ENCODE results near the gene OPA3. TPM values are rescaled to one million over a fixed set of nuclear protein-coding genes. Genes with fewer than 3 reads are reported as not detected.

The OPA3 gene
- total RNA-seq, 2 experiments from 2014 or later, result 5.8 to 12.0 TPM

GRCh38 chr19:45502111-45502510 lies 82.5 kb downstream of the OPA3 start:
- no peak overlapping the region for H2AFZ ChIP-seq (ENCODE audit: low read length)
- no peak for TF ChIP-seq CTCF (conservative IDR thresholded peaks at IDR 0.05; ENCODE audit: low read length)
- TF ChIP-seq EZH2phosphoT487 (IDR thresholded peaks at IDR 0.05; ENCODE audit: borderline replicate concordance, low read depth, low read length), result no peak

GRCh38 chr19:45501730-45502014 lies 82.9 kb downstream of the OPA3 start:
- Histone ChIP-seq H3K27ac (ENCODE audit: low read depth, low read length, poor library complexity, severe bottlenecking) (no peak overlapping the region), H4K20me1 (ENCODE audit: insufficient read depth, low read length) (no peaks in the 10 kb centered on the region), H3K79me2 (ENCODE audit: insufficient read depth, low read depth, low read length) (no peaks in the 10 kb centered on the region; the same call in 1 of the 2 replicates), H3K4me3 (ENCODE audit: low read depth, low read length, poor library complexity, severe bottlenecking) (no peak overlapping the region), H3K4me2 (ENCODE audit: low read length) (no peak overlapping the region), H3K36me3 (ENCODE audit: insufficient read depth, low read length) (no peaks in the 10 kb centered on the region), H3K9me3 (ENCODE audit: low read length) (no peaks in the 10 kb centered on the region), H3K4me1 (ENCODE audit: insufficient read depth, low read length, poor library complexity, severe bottlenecking) (peaks cover 44% of the 10 kb centered on the region), H3K9me2 (ENCODE audit: insufficient read depth, low read length) (no peaks in the 10 kb centered on the region), H2AFZ (ENCODE audit: low read length) (no peak overlapping the region)
- TF ChIP-seq CTCF (conservative IDR thresholded peaks at IDR 0.05; ENCODE audit: low read length) (no peak), EZH2phosphoT487 (IDR thresholded peaks at IDR 0.05; ENCODE audit: borderline replicate concordance, low read depth, low read length) (no peak)
- CTCF ChIA-PET (ENCODE audit: unreplicated experiment), result no interaction called here
- POLR2A ChIA-PET, result no interaction called here
- intact Hi-C loops (cut with micrococcal nuclease; ENCODE audit: unreplicated experiment), result no loop called here
- DNase-seq (ENCODE audit: low spot score), result no peak
- BruUV-seq (replicated peaks), result no TSS peak

More at GRCh38 chr19:45502111-45502510, 82.5 kb downstream of the OPA3 start:
- Histone ChIP-seq H3K27ac (ENCODE audit: low read depth, low read length, poor library complexity, severe bottlenecking) (no peak overlapping the region), H3K4me1 (ENCODE audit: insufficient read depth, low read length, poor library complexity, severe bottlenecking) (peaks cover 43% of the 10 kb centered on the region), H3K9me3 (ENCODE audit: low read length) (no peaks in the 10 kb centered on the region), H3K9me2 (ENCODE audit: insufficient read depth, low read length) (no peaks in the 10 kb centered on the region), H3K4me3 (ENCODE audit: low read depth, low read length, poor library complexity, severe bottlenecking) (no peak overlapping the region), H4K20me1 (ENCODE audit: insufficient read depth, low read length) (no peaks in the 10 kb centered on the region), H3K4me2 (ENCODE audit: low read length) (no peak overlapping the region), H3K36me3 (ENCODE audit: insufficient read depth, low read length) (no peaks in the 10 kb centered on the region), H3K79me2 (ENCODE audit: insufficient read depth, low read depth, low read length) (no peaks in the 10 kb centered on the region; the same call in 1 of the 2 replicates)
- intact Hi-C loops (cut with micrococcal nuclease; ENCODE audit: unreplicated experiment), result no loop called here
- BruUV-seq (replicated peaks), result no TSS peak
- POLR2A ChIA-PET, result no interaction called here
- CTCF ChIA-PET (ENCODE audit: unreplicated experiment), result no interaction called here
- DNase-seq (ENCODE audit: low spot score), result no peak

GRCh38 chr19:45500918-45501729 lies 83.5 kb downstream of the OPA3 start:
- Histone ChIP-seq H3K4me3 (ENCODE audit: low read depth, low read length, poor library complexity, severe bottlenecking) (no peak overlapping the region), H3K9me2 (ENCODE audit: insufficient read depth, low read length) (no peaks in the 10 kb centered on the region), H3K79me2 (ENCODE audit: insufficient read depth, low read depth, low read length) (no peaks in the 10 kb centered on the region; the same call in 1 of the 2 replicates), H3K4me1 (ENCODE audit: insufficient read depth, low read length, poor library complexity, severe bottlenecking) (peaks cover 48% of the 10 kb centered on the region), H4K20me1 (ENCODE audit: insufficient read depth, low read length) (no peaks in the 10 kb centered on the region), H2AFZ (ENCODE audit: low read length) (no peak overlapping the region), H3K27ac (ENCODE audit: low read depth, low read length, poor library complexity, severe bottlenecking) (no peak overlapping the region), H3K9me3 (ENCODE audit: low read length) (no peaks in the 10 kb centered on the region), H3K36me3 (ENCODE audit: insufficient read depth, low read length) (no peaks in the 10 kb centered on the region), H3K4me2 (ENCODE audit: low read length) (no peak overlapping the region)
- BruUV-seq (replicated peaks), result no TSS peak
- intact Hi-C loops (cut with micrococcal nuclease; ENCODE audit: unreplicated experiment), result no loop called here
- ChIA-PET POLR2A (no interaction called here), CTCF (ENCODE audit: unreplicated experiment) (no interaction called here)
- TF ChIP-seq CTCF (conservative IDR thresholded peaks at IDR 0.05; ENCODE audit: low read length), result no peak
- TF ChIP-seq EZH2phosphoT487 (IDR thresholded peaks at IDR 0.05; ENCODE audit: borderline replicate concordance, low read depth, low read length), result no peak
- DNase-seq (ENCODE audit: low spot score), result no peak
